GM19468 (cell line): ENCODE data around the gene FXYD1.

Experiments used
- ATAC-seq: cut with Tn5 transposase; IDR thresholded peaks from one replicate; pipeline ENCODE4 v1.9.1; 2021; ENCODE audit warnings: mild to moderate bottlenecking, moderate library complexity, moderate number of reproducible peaks; ENCODE audit not compliant: unreplicated experiment; ENCODE audit errors: extremely low read depth

FXYD1 gene

GRCh38 chr19:35156673-35157014 is 18.0 kb downstream of the FXYD1 start:
- ATAC-seq, result no peak

GRCh38 chr19:35157431-35157830 is 18.8 kb downstream of the FXYD1 start:
- ATAC-seq, result no peak

GRCh38 chr19:35159606-35160005 is 21.0 kb downstream of the FXYD1 start:
- ATAC-seq, result no peak

GRCh38 chr19:35160629-35161433 is 22.2 kb downstream of the FXYD1 start:
- no peak for ATAC-seq

- no peak for ATAC-seq
Measured at GRCh38 chr19:35161434-35161743, 22.8 kb downstream of the FXYD1 start.

GRCh38 chr19:35162471-35163326 is 24.1 kb downstream of the FXYD1 start:
- ATAC-seq, result no peak

GRCh38 chr19:35164418-35164817 is 25.8 kb downstream of the FXYD1 start:
- no peak for ATAC-seq

GRCh38 chr19:35165200-35166058 is 26.8 kb downstream of the FXYD1 start:
- no peak for ATAC-seq

GRCh38 chr19:35166100-35167063 is 27.8 kb downstream of the FXYD1 start:
- ATAC-seq, result no peak

GRCh38 chr19:35167251-35168119 is 28.9 kb downstream of the FXYD1 start:
- no peak for ATAC-seq

GRCh38 chr19:35168196-35168595 is 29.6 kb downstream of the FXYD1 start:
- no peak for ATAC-seq

GRCh38 chr19:35169221-35169995 is 30.8 kb downstream of the FXYD1 start:
- ATAC-seq, result no peak

- ATAC-seq, result no peak
Measured at GRCh38 chr19:35170359-35171061, 31.9 kb downstream of the FXYD1 start.

- ATAC-seq, result no peak
Measured at GRCh38 chr19:35171730-35172129, 33.1 kb downstream of the FXYD1 start.

- ATAC-seq, result no peak
Measured at GRCh38 chr19:35174226-35174625, 35.6 kb downstream of the FXYD1 start.

- no peak for ATAC-seq
Measured at GRCh38 chr19:35176181-35176570, 37.6 kb downstream of the FXYD1 start.
